ENCODE measurements around the gene TF.

TF gene

GRCh38 chr3:133706033-133706432 is 40.2 kb upstream of the TF start:
- H3K4me3 ChIP-seq (ENCODE audit: low read depth, low read length): no peak overlapping the region
- TF ChIP-seq CTCF (IDR thresholded peaks at IDR 0.05; ENCODE audit: low read depth, low read length): no peak

- TF ChIP-seq CTCF (IDR thresholded peaks at IDR 0.05; ENCODE audit: low read depth, low read length): no peak
- no peak overlapping the region for H3K4me3 ChIP-seq (ENCODE audit: low read depth, low read length)
Observed at GRCh38 chr3:133709139-133709750, 36.9 kb upstream of the TF start.

- no peak for TF ChIP-seq CTCF (IDR thresholded peaks at IDR 0.05; ENCODE audit: low read depth, low read length)
- no peak overlapping the region for H3K4me3 ChIP-seq (ENCODE audit: low read depth, low read length)
Observed at GRCh38 chr3:133711013-133711412, 35.2 kb upstream of the TF start.

GRCh38 chr3:133712017-133712416 is 34.2 kb upstream of the TF start:
- TF ChIP-seq CTCF (IDR thresholded peaks at IDR 0.05; ENCODE audit: low read depth, low read length): no peak
- no peak overlapping the region for H3K4me3 ChIP-seq (ENCODE audit: low read depth, low read length)

GRCh38 chr3:133713347-133713746 is 32.8 kb upstream of the TF start:
- no peak for TF ChIP-seq CTCF (IDR thresholded peaks at IDR 0.05; ENCODE audit: low read depth, low read length)
- no peak overlapping the region for H3K4me3 ChIP-seq (ENCODE audit: low read depth, low read length)

- TF ChIP-seq CTCF (IDR thresholded peaks at IDR 0.05; ENCODE audit: low read depth, low read length): no peak
Observed at GRCh38 chr3:133717424-133717823, 28.8 kb upstream of the TF start.

GRCh38 chr3:133722935-133723334 is 23.3 kb upstream of the TF start:
- H3K4me3 ChIP-seq (ENCODE audit: low read depth, low read length): no peak overlapping the region
- no peak for TF ChIP-seq CTCF (IDR thresholded peaks at IDR 0.05; ENCODE audit: low read depth, low read length)

More at GRCh38 chr3:133717424-133717823, 28.8 kb upstream of the TF start:
- no peak overlapping the region for H3K4me3 ChIP-seq (ENCODE audit: low read depth, low read length)

Measured in WI38 (cell line).